ENCODE results near the gene DNMT1. TPM values are rescaled to one million over a fixed set of nuclear protein-coding genes. Genes with fewer than 3 reads are reported as not detected.

The DNMT1 gene
- total RNA-seq, 1 experiment from 2014 or later, result 227 TPM

DNA sequence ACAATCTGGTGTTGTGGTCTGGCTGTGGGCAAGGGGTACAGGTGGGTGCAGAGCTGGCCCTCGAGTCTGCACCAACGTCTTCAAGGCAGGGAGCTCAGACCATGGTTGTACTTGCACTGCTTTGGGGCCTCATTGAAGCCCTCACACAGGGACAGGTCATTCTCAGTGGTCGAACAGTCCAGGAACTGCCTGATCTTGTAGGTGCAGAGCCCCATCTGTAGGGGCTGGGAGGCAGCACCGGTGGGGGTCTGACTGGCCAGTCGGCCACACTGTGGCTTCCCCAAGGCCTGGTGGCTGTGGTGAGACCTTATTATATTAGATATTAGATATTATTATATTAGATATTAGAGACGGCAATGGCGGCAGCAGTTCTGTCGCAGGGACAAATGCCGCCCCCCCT, 22.3 kb upstream of the DNMT1 start:
- Histone ChIP-seq H3K27me3 (ENCODE audit: insufficient read depth, low read length) (no peaks in the 10 kb centered on the region), H3K4me2 (ENCODE audit: insufficient read depth, insufficient read length, low read length) (no peak overlapping the region), H3K79me1 (ENCODE audit: insufficient read depth, low read depth, low read length, poor library complexity, severe bottlenecking) (no peaks in the 10 kb centered on the region), H3K9ac (ENCODE audit: extremely low read depth, insufficient read length, low read length) (no peak overlapping the region), H3K23me2 (ENCODE audit: insufficient read length, low read depth, low read length, poor library complexity, severe bottlenecking) (no peaks in the 10 kb centered on the region), H2AK5ac (ENCODE audit: insufficient read length, low read length) (no peak overlapping the region), H3K79me2 (ENCODE audit: insufficient read depth, low read length) (no peaks in the 10 kb centered on the region), H2BK15ac (ENCODE audit: low read depth, low read length) (no peak overlapping the region), H3T11ph (ENCODE audit: low read length) (no peak overlapping the region), H3K14ac (ENCODE audit: insufficient read depth, low read length) (no peak overlapping the region), H2BK5ac (ENCODE audit: insufficient read length, low read length) (no peak overlapping the region), H3K56ac (ENCODE audit: insufficient read length, low read depth, low read length) (no peak overlapping the region), H4K8ac (replicated peaks; ENCODE audit: insufficient read length, low read depth, low read length) (no peak overlapping the region), H4K20me1 (ENCODE audit: control insufficient read depth, insufficient read depth, insufficient read length) (no peaks in the 10 kb centered on the region), H3K18ac (ENCODE audit: insufficient read length, low read depth, low read length) (no peak overlapping the region), H4K91ac (ENCODE audit: insufficient read length, low read depth, low read length) (no peak overlapping the region), H3K27ac (ENCODE audit: insufficient read length, low read depth, low read length) (no peak overlapping the region), H2BK12ac (ENCODE audit: insufficient read length, low read depth, low read length) (no peak overlapping the region), H2AFZ (ENCODE audit: low read length) (no peak overlapping the region), H3K4me1 (ENCODE audit: insufficient read depth, low read length) (no peaks in the 10 kb centered on the region), H3K9me3 (ENCODE audit: control insufficient read depth, low read depth, low read length) (no peaks in the 10 kb centered on the region), H2BK120ac (ENCODE audit: low read depth, low read length, poor library complexity, severe bottlenecking) (no peak overlapping the region), H3K4ac (ENCODE audit: low read depth, low read length) (no peak overlapping the region), H3K23ac (ENCODE audit: insufficient read length, low read depth, low read length) (no peak overlapping the region), H4K5ac (ENCODE audit: insufficient read length, low read depth, low read length) (no peak overlapping the region), H2BK20ac (ENCODE audit: low read depth, low read length, poor library complexity, severe bottlenecking) (no peak overlapping the region)
- TF ChIP-seq, protein P1, sequence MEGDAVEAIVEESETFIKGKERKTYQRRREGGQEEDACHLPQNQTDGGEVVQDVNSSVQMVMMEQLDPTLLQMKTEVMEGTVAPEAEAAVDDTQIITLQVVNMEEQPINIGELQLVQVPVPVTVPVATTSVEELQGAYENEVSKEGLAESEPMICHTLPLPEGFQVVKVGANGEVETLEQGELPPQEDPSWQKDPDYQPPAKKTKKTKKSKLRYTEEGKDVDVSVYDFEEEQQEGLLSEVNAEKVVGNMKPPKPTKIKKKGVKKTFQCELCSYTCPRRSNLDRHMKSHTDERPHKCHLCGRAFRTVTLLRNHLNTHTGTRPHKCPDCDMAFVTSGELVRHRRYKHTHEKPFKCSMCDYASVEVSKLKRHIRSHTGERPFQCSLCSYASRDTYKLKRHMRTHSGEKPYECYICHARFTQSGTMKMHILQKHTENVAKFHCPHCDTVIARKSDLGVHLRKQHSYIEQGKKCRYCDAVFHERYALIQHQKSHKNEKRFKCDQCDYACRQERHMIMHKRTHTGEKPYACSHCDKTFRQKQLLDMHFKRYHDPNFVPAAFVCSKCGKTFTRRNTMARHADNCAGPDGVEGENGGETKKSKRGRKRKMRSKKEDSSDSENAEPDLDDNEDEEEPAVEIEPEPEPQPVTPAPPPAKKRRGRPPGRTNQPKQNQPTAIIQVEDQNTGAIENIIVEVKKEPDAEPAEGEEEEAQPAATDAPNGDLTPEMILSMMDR (conservative IDR thresholded peaks at IDR 0.05), result no peak
- DNase-seq, result no peak
- Mint-ChIP-seq H3K4me3 (no peak overlapping the region), H3K36me3 (ENCODE audit: insufficient read depth in 1 of 3, low read depth in 3 of 3) (no peaks in the 10 kb centered on the region), H3K27ac (peak overlapping the region in 2 of 3 experiments; percentile 67 to 68; a peak in 2 of 7 replicates), H3K4me1 (peaks cover 5 to 22% of the 10 kb centered on the region in 2 experiments), H3K27me3 (ENCODE audit: low read depth) (no peaks in the 10 kb centered on the region; the same call in 1 of the 2 replicates), H3K9me3 (no peaks in the 10 kb centered on the region)
- WGBS (ENCODE audit: extremely low coverage, insufficient read length, low lambda C conversion rate), result no CpG with 5 or more reads among the region's 9 CpGs

All from H9 (cell line).